A549 (cell line): ENCODE measurements around the gene PODNL1.

ENCODE experiments used
- HOXA7 ChIP-seq: fragments of 250-450 bp; sonication (Bioruptor Pico); IDR thresholded peaks from 2 replicates; pipeline ENCODE4 v1.5.0; 2020; ENCODE audit warnings: mild to moderate bottlenecking, moderate library complexity
- RCOR1 ChIP-seq: fragments of 150-350 bp; IDR thresholded peaks from 2 replicates; pipeline ENCODE4 v1.6.1; 2014; ENCODE audit warnings: antibody characterized with exemption, low read length, low read depth
- REST ChIP-seq: fragments of 200-600 bp; sonication (generic); IDR thresholded peaks from 2 replicates; pipeline ENCODE4 v1.6.1; 2016; ENCODE audit warnings: antibody characterized with exemption, mild to moderate bottlenecking, moderate library complexity
- TP53 ChIP-seq: fragments of 250-450 bp; sonication (Bioruptor Pico); IDR thresholded peaks from 2 replicates; pipeline ENCODE4 v1.5.0; 2021; ENCODE audit warnings: mild to moderate bottlenecking, moderate library complexity
- TF ChIP-seq, protein P1 (sequence below): fragments of >200 bp; sonication (Bioruptor Twin); formaldehyde crosslinking; IDR thresholded peaks from 3 replicates; pipeline ENCODE4 v1.5.1; 2016
- TF ChIP-seq, protein P2 (sequence below): fragments of 250-450 bp; sonication (Bioruptor Pico); IDR thresholded peaks from 2 replicates; pipeline ENCODE4 v1.5.0; 2021; ENCODE audit warnings: mild to moderate bottlenecking, moderate library complexity, borderline replicate concordance

DNA sequence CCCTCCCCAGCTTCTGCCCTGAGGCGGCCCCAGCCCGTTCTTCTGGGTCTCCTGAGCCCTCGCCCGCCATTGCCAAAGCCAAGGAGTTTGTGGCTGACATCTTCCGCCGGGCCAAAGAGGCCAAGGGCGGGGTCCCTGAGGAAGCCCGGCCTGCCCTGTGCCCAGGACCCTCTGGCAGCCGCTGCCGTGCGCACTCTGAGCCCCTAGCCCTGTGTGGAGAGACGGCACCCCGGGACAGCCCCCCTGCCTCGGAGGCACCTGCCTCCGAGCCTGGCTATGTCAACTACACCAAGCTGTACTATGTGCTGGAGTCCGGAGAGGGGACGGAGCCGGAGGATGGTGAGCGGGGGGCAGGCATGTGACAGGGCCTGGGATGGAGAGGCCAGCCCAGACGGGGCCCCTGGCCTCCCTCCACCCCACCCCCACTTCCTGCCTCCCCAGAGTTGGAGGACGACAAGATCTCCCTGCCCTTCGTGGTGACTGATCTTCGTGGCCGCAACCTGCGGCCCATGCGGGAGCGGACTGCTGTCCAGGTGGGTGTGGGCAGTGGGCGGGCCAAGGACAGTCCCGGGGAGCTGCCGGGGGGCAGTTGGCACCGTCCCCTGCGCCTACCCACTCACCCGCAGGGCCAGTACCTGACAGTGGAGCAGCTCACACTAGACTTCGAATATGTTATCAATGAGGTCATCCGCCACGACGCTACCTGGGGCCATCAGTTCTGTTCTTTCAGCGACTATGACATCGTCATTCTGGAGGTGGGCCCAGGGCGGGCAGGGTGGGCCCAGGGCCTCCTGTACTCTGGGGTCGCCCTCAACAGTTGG lies 21.1 kb upstream of the PODNL1 start:
- TF ChIP-seq, protein P1, sequence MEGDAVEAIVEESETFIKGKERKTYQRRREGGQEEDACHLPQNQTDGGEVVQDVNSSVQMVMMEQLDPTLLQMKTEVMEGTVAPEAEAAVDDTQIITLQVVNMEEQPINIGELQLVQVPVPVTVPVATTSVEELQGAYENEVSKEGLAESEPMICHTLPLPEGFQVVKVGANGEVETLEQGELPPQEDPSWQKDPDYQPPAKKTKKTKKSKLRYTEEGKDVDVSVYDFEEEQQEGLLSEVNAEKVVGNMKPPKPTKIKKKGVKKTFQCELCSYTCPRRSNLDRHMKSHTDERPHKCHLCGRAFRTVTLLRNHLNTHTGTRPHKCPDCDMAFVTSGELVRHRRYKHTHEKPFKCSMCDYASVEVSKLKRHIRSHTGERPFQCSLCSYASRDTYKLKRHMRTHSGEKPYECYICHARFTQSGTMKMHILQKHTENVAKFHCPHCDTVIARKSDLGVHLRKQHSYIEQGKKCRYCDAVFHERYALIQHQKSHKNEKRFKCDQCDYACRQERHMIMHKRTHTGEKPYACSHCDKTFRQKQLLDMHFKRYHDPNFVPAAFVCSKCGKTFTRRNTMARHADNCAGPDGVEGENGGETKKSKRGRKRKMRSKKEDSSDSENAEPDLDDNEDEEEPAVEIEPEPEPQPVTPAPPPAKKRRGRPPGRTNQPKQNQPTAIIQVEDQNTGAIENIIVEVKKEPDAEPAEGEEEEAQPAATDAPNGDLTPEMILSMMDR = no peak
- TF ChIP-seq TP53 (no peak), REST (no peak), RCOR1 (no peak), HOXA7 (CRISPR knock-in tag) (no peak)
- TF ChIP-seq, protein P2, sequence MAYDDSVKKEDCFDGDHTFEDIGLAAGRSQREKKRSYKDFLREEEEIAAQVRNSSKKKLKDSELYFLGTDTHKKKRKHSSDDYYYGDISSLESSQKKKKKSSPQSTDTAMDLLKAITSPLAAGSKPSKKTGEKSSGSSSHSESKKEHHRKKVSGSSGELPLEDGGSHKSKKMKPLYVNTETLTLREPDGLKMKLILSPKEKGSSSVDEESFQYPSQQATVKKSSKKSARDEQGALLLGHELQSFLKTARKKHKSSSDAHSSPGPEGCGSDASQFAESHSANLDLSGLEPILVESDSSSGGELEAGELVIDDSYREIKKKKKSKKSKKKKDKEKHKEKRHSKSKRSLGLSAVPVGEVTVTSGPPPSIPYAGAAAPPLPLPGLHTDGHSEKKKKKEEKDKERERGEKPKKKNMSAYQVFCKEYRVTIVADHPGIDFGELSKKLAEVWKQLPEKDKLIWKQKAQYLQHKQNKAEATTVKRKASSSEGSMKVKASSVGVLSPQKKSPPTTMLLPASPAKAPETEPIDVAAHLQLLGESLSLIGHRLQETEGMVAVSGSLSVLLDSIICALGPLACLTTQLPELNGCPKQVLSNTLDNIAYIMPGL (CRISPR knock-in tag) = no peak
